Adrenal gland (tissue), 12 donors: Measurements from ENCODE around the gene ITPR1. TPM values are rescaled to one million over a fixed set of nuclear protein-coding genes. Genes with fewer than 3 reads are reported as not detected.

Experiments used
- DNase-seq, 7 donors: peaks; one replicate each; pipeline ENCODE4 v3.0.0-alpha.2; 2019 to 2020
- H3K27ac ChIP-seq, 5 donors: fragments of 200-600 bp; sonication (generic) in 4 of 5; 1 replicate in 3 of 5; 2 replicates in 2 of 5; pipeline versions ENCODE4 v1.5.1 to v1.8.0; 2016 to 2020; ENCODE audit warnings: mild to moderate bottlenecking in 1 of 5
- H3K27me3 ChIP-seq: fragments of 200-600 bp; 2 replicates; pipeline ENCODE4 v1.8.0; 2021
- H3K36me3 ChIP-seq, 2 donors: fragments of 200-600 bp; replicated peaks in 1 of 2; 1 replicate in 1 of 2; 2 replicates in 1 of 2; pipeline versions ENCODE4 v1.5.1 to v1.8.0; 2018 to 2022
- H3K4me1 ChIP-seq, 2 donors: fragments of 200-600 bp; replicated peaks in 1 of 2; 1 replicate in 1 of 2; 2 replicates in 1 of 2; pipeline versions ENCODE4 v1.5.1 to v1.8.0; 2018 to 2021
- H3K4me3 ChIP-seq, 4 donors: fragments of 200-600 bp; sonication (generic) in 3 of 4; one replicate each; pipeline ENCODE4 v1.5.1; 2016 to 2018
- H3K9me3 ChIP-seq, 3 donors: fragments of 200-600 bp; sonication (generic) in 1 of 3; replicated peaks in 1 of 3; 1 replicate in 2 of 3; 2 replicates in 1 of 3; pipeline versions ENCODE4 v1.5.1 to v1.8.0; 2016 to 2021
- CTCF ChIP-seq, 6 experiments: fragments of 450-650 bp in 4 of 6; fragments of 200-600 bp in 2 of 6; sonication (generic) in 1 of 6; IDR thresholded peaks; 1 replicate in 5 of 6; 2 replicates in 1 of 6; pipeline versions ENCODE4 v1.5.1 to v1.8.0; 2016 to 2021; ENCODE audit warnings: antibody characterized with exemption in 6 of 6, mild to moderate bottlenecking in 2 of 6, moderate library complexity in 1 of 6
- POLR2A ChIP-seq, 2 donors: fragments of 450-650 bp; IDR thresholded peaks; one replicate each; pipeline ENCODE4 v1.6.1; 2017; ENCODE audit warnings: antibody characterized with exemption in 2 of 2, mild to moderate bottlenecking in 2 of 2, moderate library complexity in 1 of 2
- WGBS, 4 donors: extraction: QIAGEN DNeasy Blood & Tissue Kit in 2 of 4; methylation state at CpG; one replicate each; pipeline versions ENCODE4 v1.1.5 to v1.1.7; 2013 to 2017; 5-methylcytosine and 5-hydroxymethylcytosine counted together
- intact Hi-C, 2 donors: fragments of 100-400 bp; cut with DNase I; formaldehyde crosslinking; loops; one replicate each; pipeline versions ENCODE4 v1.14.1 to v1.15.0; 2022 to 2023
- polyA plus RNA-seq, 3 donors: library from polyadenylated mRNA; stranded (reverse); fragments of 200-250 nt in 2 of 3; fragments of 350-450 nt in 1 of 3; fragmentation: Illumina TruSeq in 1 of 3; extraction: RNeasy Lipid Tissue Mini Kit (QIAGEN cat#74804) in 1 of 3; gene quantifications; one replicate each; pipeline ENCODE4 v1.2.3, GENCODE V29; 2013 to 2014
- total RNA-seq, 9 donors: library from RNA; depleted of rRNA in 4 of 9; stranded (reverse); fragments of >200 nt in 4 of 9; fragments of 120-200 nt in 1 of 9; fragmentation: NEBNext Ultra II Directional in 1 of 9; extraction: Animal tissue kit (Norgen Biotek cat#: 25700) in 1 of 9; gene quantifications; one replicate each; pipeline versions ENCODE4 v1.1.0 to v1.2.4, GENCODE V29; 2013 to 2023
- donor health status: healthy with polysubstance abuse.
- donor health status: Bipolar disorder and iron deficiency.
- donor health status: DM: yes; HTN: yes; CAD: no.
- donor health status: DM: no; HTN: no; CAD: no.
- donor health status: DM: no; HTN: no; CAD: no.
- donor health status: DM: yes; HTN: yes; CAD: no.

The ITPR1 gene
- total and polyA plus RNA-seq, 12 donors, result 21.6 to 198 (median 76.6) TPM

- H3K27ac ChIP-seq, result no peak overlapping the region
- no peak overlapping the region for H3K4me3 ChIP-seq
- no peaks in the 10 kb centered on the region for H3K27me3 ChIP-seq
- intact Hi-C loops, result no loop called here
- DNase-seq, result no peak
- H3K36me3 ChIP-seq, result no peaks in the 10 kb centered on the region
- TF ChIP-seq POLR2A (IDR thresholded peaks at IDR 0.05), result no peak
- TF ChIP-seq CTCF (IDR thresholded peaks at IDR 0.05), result no peak
- peaks cover 23 to 41% of the 10 kb centered on the region in 2 donors for H3K4me1 ChIP-seq
- 80 to 84% (median 84%) methylated on average over 10 of the region's 10 CpGs for WGBS, 4 donors
- no peaks in the 10 kb centered on the region for H3K9me3 ChIP-seq
Observed at GRCh38 chr3:4756057-4756775, 263.1 kb downstream of the ITPR1 start.

- DNase-seq, result no peak
- peaks cover 16 to 33% of the 10 kb centered on the region in 2 donors for H3K4me1 ChIP-seq
- H3K36me3 ChIP-seq, result no peaks in the 10 kb centered on the region
- H3K9me3 ChIP-seq, result no peaks in the 10 kb centered on the region
- no peak for TF ChIP-seq POLR2A (IDR thresholded peaks at IDR 0.05)
- TF ChIP-seq CTCF (IDR thresholded peaks at IDR 0.05), result no peak
- 73 to 79% (median 77%) methylated on average over 3 of the region's 3 CpGs for WGBS, 4 donors
- intact Hi-C loops, result no loop called here
- H3K27ac ChIP-seq, result no peak overlapping the region
- no peaks in the 10 kb centered on the region for H3K27me3 ChIP-seq
- no peak overlapping the region for H3K4me3 ChIP-seq
Observed at GRCh38 chr3:4756855-4757574, 263.9 kb downstream of the ITPR1 start.

GRCh38 chr3:4757575-4758248 is 264.6 kb downstream of the ITPR1 start:
- Histone ChIP-seq H3K4me3 (no peak overlapping the region), H3K9me3 (no peaks in the 10 kb centered on the region), H3K36me3 (no peaks in the 10 kb centered on the region), H3K4me1 (peaks cover 10 to 26% of the 10 kb centered on the region in 2 donors), H3K27me3 (no peaks in the 10 kb centered on the region), H3K27ac (peak overlapping the region in 1 of 5 donors; percentile 50)
- TF ChIP-seq POLR2A (IDR thresholded peaks at IDR 0.05) (no peak), CTCF (IDR thresholded peaks at IDR 0.05) (no peak)
- peak in 1 of 7 donors; percentile 51 for DNase-seq
- intact Hi-C loops, result no loop called here
- WGBS, 4 donors, result 83 to 87% (median 84%) methylated on average over 12 of the region's 12 CpGs

- WGBS, 4 donors, result 95 to 99% (median 96%) methylated on average over 4 to 9 of the region's 9 CpGs
Observed at GRCh38 chr3:4758249-4758860, 265.2 kb downstream of the ITPR1 start.

More at GRCh38 chr3:4758249-4758860, 265.2 kb downstream of the ITPR1 start:
- no peak for DNase-seq
- Histone ChIP-seq H3K9me3 (no peaks in the 10 kb centered on the region), H3K27ac (peak overlapping the region in 1 of 5 donors; percentile 50), H3K27me3 (no peaks in the 10 kb centered on the region), H3K4me1 (peaks cover 10 to 26% of the 10 kb centered on the region in 2 donors), H3K4me3 (no peak overlapping the region), H3K36me3 (no peaks in the 10 kb centered on the region)
- intact Hi-C loops, result no loop called here
- TF ChIP-seq POLR2A (IDR thresholded peaks at IDR 0.05), result no peak
- no peak for TF ChIP-seq CTCF (IDR thresholded peaks at IDR 0.05)
